Caco-2 (cell line): ENCODE data around the gene GPS1. TPM values are rescaled to one million over a fixed set of nuclear protein-coding genes. Genes with fewer than 3 reads are reported as not detected.
A peak's percentile ranks its signal among the peaks of the same experiment; 100 is the strongest.

Source experiments
- BruUV-seq: library from RNA; stranded (reverse); fragments of 400-500 nt; replicated peaks from 2 replicates; lab custom pipeline; 2021; lab: Mats Ljungman, UMichigan
- CTCF ChIA-PET: fragments of 300-600 bp; sonication (Branson Sonifier 250); formaldehyde crosslinking; loops from one replicate; lab custom pipeline; 2022; ENCODE audit warnings: antibody characterized with exemption; lab: Charles Lee
- POLR2A ChIA-PET: fragments of 300-600 bp; sonication (Branson Sonifier 250); formaldehyde crosslinking; loops from one replicate; lab custom pipeline; 2022; ENCODE audit warnings: antibody characterized with exemption; lab: Charles Lee
- DNase-seq, 2 experiments: peaks; one replicate each; pipeline versions ENCODE4 v3.0.0 to v3.0.0-alpha.2; 2020 to 2022
- H3K27me3 ChIP-seq: replicated peaks from 2 replicates; pipeline ENCODE4 v1.6.0; 2011; ENCODE audit warnings: low read length; ENCODE audit not compliant: control insufficient read depth, insufficient read depth
- H3K36me3 ChIP-seq: 2 replicates; pipeline ENCODE4 v1.5.1; 2011; ENCODE audit warnings: low read length; ENCODE audit not compliant: control insufficient read depth, insufficient read depth
- H3K4me1 ChIP-seq: fragments of 250-450 bp; sonication (Bioruptor Pico); 2 replicates; pipeline ENCODE4 v1.5.1; 2020; ENCODE audit warnings: mild to moderate bottlenecking
- H3K4me3 ChIP-seq: 2 replicates; pipeline ENCODE4 v1.5.1; 2011; ENCODE audit warnings: low read depth, mild to moderate bottlenecking, control low read depth, low read length
- H3K9me3 ChIP-seq: fragments of 250-450 bp; sonication (Bioruptor Pico); 2 replicates; pipeline ENCODE4 v1.5.1; 2020; ENCODE audit warnings: mild to moderate bottlenecking, moderate library complexity
- H3K27ac Mint-ChIP-seq: one replicate; pipeline ENCODE4 v1.8.0; 2022; ENCODE audit warnings: mixed read lengths; ENCODE audit not compliant: unreplicated experiment
- H3K27me3 Mint-ChIP-seq: one replicate; pipeline ENCODE4 v1.8.0; 2022; ENCODE audit warnings: mixed read lengths; ENCODE audit not compliant: insufficient read depth, unreplicated experiment
- H3K36me3 Mint-ChIP-seq: one replicate; pipeline ENCODE4 v1.8.0; 2022; ENCODE audit warnings: mild to moderate bottlenecking, mixed read lengths; ENCODE audit not compliant: insufficient read depth, unreplicated experiment
- H3K4me1 Mint-ChIP-seq: one replicate; pipeline ENCODE4 v1.8.0; 2022; ENCODE audit warnings: low read depth, mixed read lengths; ENCODE audit not compliant: unreplicated experiment
- H3K4me3 Mint-ChIP-seq: one replicate; pipeline ENCODE4 v1.8.0; 2022; ENCODE audit warnings: mild to moderate bottlenecking, moderate library complexity, mixed read lengths; ENCODE audit not compliant: unreplicated experiment
- H3K9me3 Mint-ChIP-seq: one replicate; pipeline ENCODE4 v1.8.0; 2022; ENCODE audit warnings: mixed read lengths; ENCODE audit not compliant: unreplicated experiment
- intact Hi-C: fragments of 100-400 bp; cut with micrococcal nuclease; formaldehyde crosslinking; loops from one replicate; pipeline ENCODE4 v1.10.0; 2022; ENCODE audit not compliant: unreplicated experiment
- total RNA-seq: library from RNA; stranded (reverse); gene quantifications from 2 replicates; pipeline ENCODE4 v1.2.3, GENCODE V29; 2022
- TF ChIP-seq, protein P1 (sequence below), 2 experiments: fragments of 200-600 bp in 1 of 2; IDR thresholded peaks; 1 replicate in 1 of 2; 2 replicates in 1 of 2; pipeline versions ENCODE4 v1.5.1 to v1.8.0; 2011 to 2022; ENCODE audit warnings: antibody characterized with exemption in 1 of 2, control low read depth in 1 of 2, inconsistent platforms in 1 of 2, low read depth in 1 of 2, low read length in 1 of 2, mild to moderate bottlenecking in 1 of 2, moderate library complexity in 1 of 2; ENCODE audit not compliant: insufficient read depth in 1 of 2, severe bottlenecking in 1 of 2, unreplicated experiment in 1 of 2

The GPS1 gene
- total RNA-seq, 1 experiment from 2014 or later, result 195 TPM

DNA sequence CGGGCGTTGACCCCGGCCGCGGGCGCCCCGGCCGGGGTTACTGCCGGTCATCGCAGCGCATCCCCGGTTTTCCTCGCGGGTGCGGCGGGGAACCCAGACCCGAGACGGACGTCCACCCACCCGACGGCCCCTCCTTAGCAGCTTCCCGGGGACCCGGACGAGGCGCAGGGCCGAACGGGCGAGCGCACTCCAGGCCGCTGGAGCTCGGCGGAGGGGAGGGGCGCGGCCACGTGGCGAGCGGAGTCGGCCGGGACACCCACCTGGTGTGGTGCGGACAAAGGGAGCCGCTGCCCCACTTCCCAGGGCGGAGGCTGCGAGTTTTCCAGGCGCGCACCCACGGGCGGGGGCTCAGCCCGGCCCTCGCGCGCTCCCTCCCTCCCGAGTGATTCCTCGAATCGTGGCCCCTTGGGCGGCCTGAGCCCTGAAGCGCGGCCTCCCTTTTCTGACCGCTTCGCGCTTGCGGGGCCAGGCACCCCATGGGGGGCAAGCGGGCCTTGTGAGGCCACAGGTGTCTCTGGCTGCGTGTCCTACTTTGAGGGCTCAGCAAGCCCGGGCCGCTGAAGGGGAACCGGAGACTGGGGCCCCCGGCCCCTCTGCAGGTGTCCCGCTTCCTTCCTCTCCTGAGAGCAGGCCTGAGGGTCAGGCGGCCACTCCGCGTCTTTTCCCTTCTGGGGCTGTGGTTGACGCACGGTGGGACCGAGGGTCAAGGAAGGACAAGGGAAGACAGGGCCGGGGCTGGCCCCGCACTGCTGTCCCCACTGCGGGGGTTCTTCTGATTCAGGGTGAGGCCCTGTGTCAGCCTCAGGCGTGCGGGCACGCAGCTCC is 47.5 kb downstream of the GPS1 start:
- ChIA-PET CTCF (interaction anchor here (0.7 to 2.1 kb wide), 3 partner anchors 21 to 137 kb away, joined by 3 to 12 read pairs (median 4); partner anchors contain the start of gene DCXR), POLR2A (interaction anchor here (0.5 to 1.8 kb wide), 10 partner anchors 16 to 238 kb away, joined by 3 to 17 read pairs (median 4); partner anchors contain the start of genes CENPX, DCXR, LRRC45 and RAC3)
- Histone ChIP-seq H3K36me3 (peaks cover 9% of the 10 kb centered on the region), H3K27me3 (no peaks in the 10 kb centered on the region), H3K4me1 (peaks cover 62% of the 10 kb centered on the region), H3K9me3 (no peaks in the 10 kb centered on the region), H3K4me3 (peak overlapping the region; percentile 78)
- BruUV-seq, result no TSS peak
- Mint-ChIP-seq H3K36me3 (peaks cover 72% of the 10 kb centered on the region), H3K4me1 (peaks cover 14% of the 10 kb centered on the region), H3K27me3 (no peaks in the 10 kb centered on the region), H3K4me3 (peak overlapping the region; percentile 76), H3K27ac (peak overlapping the region; percentile 86), H3K9me3 (no peaks in the 10 kb centered on the region)
- TF ChIP-seq, protein P1, sequence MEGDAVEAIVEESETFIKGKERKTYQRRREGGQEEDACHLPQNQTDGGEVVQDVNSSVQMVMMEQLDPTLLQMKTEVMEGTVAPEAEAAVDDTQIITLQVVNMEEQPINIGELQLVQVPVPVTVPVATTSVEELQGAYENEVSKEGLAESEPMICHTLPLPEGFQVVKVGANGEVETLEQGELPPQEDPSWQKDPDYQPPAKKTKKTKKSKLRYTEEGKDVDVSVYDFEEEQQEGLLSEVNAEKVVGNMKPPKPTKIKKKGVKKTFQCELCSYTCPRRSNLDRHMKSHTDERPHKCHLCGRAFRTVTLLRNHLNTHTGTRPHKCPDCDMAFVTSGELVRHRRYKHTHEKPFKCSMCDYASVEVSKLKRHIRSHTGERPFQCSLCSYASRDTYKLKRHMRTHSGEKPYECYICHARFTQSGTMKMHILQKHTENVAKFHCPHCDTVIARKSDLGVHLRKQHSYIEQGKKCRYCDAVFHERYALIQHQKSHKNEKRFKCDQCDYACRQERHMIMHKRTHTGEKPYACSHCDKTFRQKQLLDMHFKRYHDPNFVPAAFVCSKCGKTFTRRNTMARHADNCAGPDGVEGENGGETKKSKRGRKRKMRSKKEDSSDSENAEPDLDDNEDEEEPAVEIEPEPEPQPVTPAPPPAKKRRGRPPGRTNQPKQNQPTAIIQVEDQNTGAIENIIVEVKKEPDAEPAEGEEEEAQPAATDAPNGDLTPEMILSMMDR (IDR thresholded peaks at IDR 0.05; ENCODE audit: insufficient read depth in 1 of 2, low read depth in 1 of 2, low read length in 1 of 2, severe bottlenecking in 1 of 2, unreplicated experiment in 1 of 2), result no peak
- intact Hi-C loops, result loop anchor here (2.0 kb wide), 1 partner anchor 62 kb away; the partner anchor contains the start of gene DCXR
- peak in 1 of 2 experiments; percentile 47 for DNase-seq

GRCh38 chr17:82100502-82101298 is 49.0 kb downstream of the GPS1 start:
- TF ChIP-seq, protein P1 (IDR thresholded peaks at IDR 0.05; ENCODE audit: insufficient read depth in 1 of 2, low read depth in 1 of 2, low read length in 1 of 2, severe bottlenecking in 1 of 2, unreplicated experiment in 1 of 2), result no peak
- intact Hi-C loops, result no loop called here
- BruUV-seq, result no TSS peak
- peaks cover 77% of the 10 kb centered on the region for H3K4me1 ChIP-seq
- Mint-ChIP-seq H3K36me3 (peaks cover 66% of the 10 kb centered on the region), H3K27ac (peak overlapping the region; percentile 86), H3K4me3 (peak overlapping the region; percentile 19), H3K4me1 (peaks cover 25% of the 10 kb centered on the region), H3K9me3 (no peaks in the 10 kb centered on the region), H3K27me3 (no peaks in the 10 kb centered on the region)
- DNase-seq, result no peak
- no peaks in the 10 kb centered on the region for H3K9me3 ChIP-seq
- H3K27me3 ChIP-seq, result no peaks in the 10 kb centered on the region
- POLR2A ChIA-PET, result no interaction called here
- peaks cover 3% of the 10 kb centered on the region for H3K36me3 ChIP-seq
- CTCF ChIA-PET, result interaction anchor here (0.5 kb wide), 1 partner anchor 20 kb away, joined by 3 read pairs; no protein-coding TSS in a partner anchor
- no peak overlapping the region for H3K4me3 ChIP-seq

DNA sequence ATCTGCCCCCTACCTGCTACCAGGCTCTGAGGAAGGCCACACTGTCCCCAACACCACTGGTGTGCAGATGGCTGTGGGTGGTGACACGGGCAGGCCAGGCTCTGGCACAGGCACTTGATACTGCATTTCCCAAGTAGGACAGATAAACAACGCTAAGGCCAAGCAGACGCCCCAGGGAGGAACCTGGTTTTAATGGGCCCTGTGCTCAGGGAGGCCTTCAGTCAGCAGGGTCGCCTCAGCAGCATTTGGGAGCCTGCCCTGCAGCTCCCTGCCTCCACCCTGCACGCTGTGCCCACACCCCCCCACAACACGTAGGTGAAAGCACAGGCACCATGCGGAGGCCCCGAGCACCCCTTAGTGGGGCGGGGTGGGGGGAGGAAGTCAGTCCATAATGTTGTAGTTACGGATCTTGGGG is 49.6 kb downstream of the GPS1 start:
- intact Hi-C loops, result no loop called here

More for the DNA sequence above, 49.6 kb downstream of the GPS1 start:
- ChIA-PET CTCF (interaction anchor here (0.5 to 1.4 kb wide), 2 partner anchors 19 to 70 kb away, joined by 3 to 4 read pairs; partner anchors contain the start of gene RAC3), POLR2A (interaction anchor here (0.5 kb wide), 1 partner anchor 78 kb away, joined by 8 read pairs; the partner anchor contains the start of genes CENPX and LRRC45)
- no peak for DNase-seq
- H3K9me3 ChIP-seq, result no peaks in the 10 kb centered on the region
- no peaks in the 10 kb centered on the region for H3K27me3 ChIP-seq
- H3K4me1 ChIP-seq, result peaks cover 78% of the 10 kb centered on the region
- no peaks in the 10 kb centered on the region for H3K27me3 Mint-ChIP-seq
- peak overlapping the region; percentile 37 for H3K4me3 Mint-ChIP-seq
- no TSS peak for BruUV-seq
- peak overlapping the region; percentile 86 for H3K27ac Mint-ChIP-seq
- H3K4me1 Mint-ChIP-seq, result peaks cover 31% of the 10 kb centered on the region
- H3K4me3 ChIP-seq, result no peak overlapping the region
- TF ChIP-seq, protein P1 (IDR thresholded peaks at IDR 0.05; ENCODE audit: insufficient read depth in 1 of 2, low read depth in 1 of 2, low read length in 1 of 2, severe bottlenecking in 1 of 2, unreplicated experiment in 1 of 2), result no peak
- H3K9me3 Mint-ChIP-seq, result no peaks in the 10 kb centered on the region
- peaks cover 65% of the 10 kb centered on the region for H3K36me3 Mint-ChIP-seq
- H3K36me3 ChIP-seq, result no peaks in the 10 kb centered on the region
